ENCODE results near the gene ADAM8.
A peak's percentile ranks its signal among the peaks of the same experiment; 100 is the strongest.

ADAM8 gene

GRCh38 chr10:133278577-133279265, 2.1 kb upstream of the ADAM8 start:
- no peak for TF ChIP-seq CTCF (IDR thresholded peaks at IDR 0.05; ENCODE audit: low read depth, low read length)
- H3K4me3 ChIP-seq (replicated peaks in 1 of 2; ENCODE audit: low read depth in 2 of 2, low read length in 2 of 2) = no peak overlapping the region
- DNase-seq (ENCODE audit: low read depth in 2 of 2) = peak; percentile 44 to 45

- TF ChIP-seq CTCF (IDR thresholded peaks at IDR 0.05; ENCODE audit: low read depth, low read length) = no peak
- DNase-seq (ENCODE audit: low read depth in 2 of 2) = no peak
- H3K4me3 ChIP-seq (replicated peaks in 1 of 2; ENCODE audit: low read depth in 2 of 2, low read length in 2 of 2) = no peak overlapping the region
These were observed 1.4 kb upstream of the ADAM8 start for GRCh38 chr10:133277993-133278576.

GRCh38 chr10:133277277-133277992, 767 bp upstream of the ADAM8 start:
- no peak overlapping the region for H3K4me3 ChIP-seq (replicated peaks in 1 of 2; ENCODE audit: low read depth in 2 of 2, low read length in 2 of 2)

GRCh38 chr10:133276100-133276434, 601 bp downstream of the ADAM8 start:
- TF ChIP-seq CTCF (IDR thresholded peaks at IDR 0.05; ENCODE audit: low read depth, low read length) = no peak
- no peak for DNase-seq (ENCODE audit: low read depth in 2 of 2)
- no peak overlapping the region for H3K4me3 ChIP-seq (replicated peaks in 1 of 2; ENCODE audit: low read depth in 2 of 2, low read length in 2 of 2)

More at GRCh38 chr10:133277277-133277992, 767 bp upstream of the ADAM8 start:
- no peak for TF ChIP-seq CTCF (IDR thresholded peaks at IDR 0.05; ENCODE audit: low read depth, low read length)
- DNase-seq (ENCODE audit: low read depth in 2 of 2) = no peak

- DNase-seq (ENCODE audit: low read depth in 2 of 2) = no peak
- no peak overlapping the region for H3K4me3 ChIP-seq (replicated peaks in 1 of 2; ENCODE audit: low read depth in 2 of 2, low read length in 2 of 2)
These were observed 980 bp downstream of the ADAM8 start for GRCh38 chr10:133275684-133276092.

More at GRCh38 chr10:133275684-133276092, 980 bp downstream of the ADAM8 start:
- TF ChIP-seq CTCF (IDR thresholded peaks at IDR 0.05; ENCODE audit: low read depth, low read length) = no peak
